Umbilical cord (tissue), 1 donor: ENCODE data around the gene TCP10L. TPM values are rescaled to one million over a fixed set of nuclear protein-coding genes. Genes with fewer than 3 reads are reported as not detected.

ENCODE experiments used
- total RNA-seq: library from RNA; depleted of rRNA; stranded (reverse); fragments of >200 nt; gene quantifications from one replicate; pipeline ENCODE4 v1.2.3, GENCODE V29; 2014; ENCODE audit warnings: low replicate concordance; ENCODE audit not compliant: insufficient read depth

Gene TCP10L
- total RNA-seq, 1 donor from 2014 or later, result not detected

Other genes with a start within 250 kb of the TCP10L start
- 20.2 TPM for gene URB1, start 192.5 kb downstream of the TCP10L start, total RNA-seq
- 7.5 TPM for gene EVA1C, start 172.8 kb downstream of the TCP10L start, total RNA-seq
- gene CFAP298, start 26.9 kb upstream of the TCP10L start, total RNA-seq, result 14.9 TPM
- 2.9 TPM for gene SYNJ1, start 142.5 kb upstream of the TCP10L start, total RNA-seq
- 47.4 TPM for gene PAXBP1, start 186.2 kb upstream of the TCP10L start, total RNA-seq